Hypothalamus (tissue), 51 donors: ENCODE data around the gene HDAC4.
A peak's percentile ranks its signal among the peaks of the same experiment; 100 is the strongest.

ENCODE experiments used
- DNase-seq, 51 donors: peaks; one replicate each; lab custom pipeline; 2025; lab: John Stamatoyannopoulos, UW

Gene HDAC4

GRCh38 chr2:239331560-239331959, 69.3 kb downstream of the HDAC4 start:
- no peak for DNase-seq

- no peak for DNase-seq
Measured at GRCh38 chr2:239330836-239331235, 70.0 kb downstream of the HDAC4 start.

GRCh38 chr2:239329972-239330572, 70.7 kb downstream of the HDAC4 start:
- no peak for DNase-seq

- DNase-seq: no peak
Measured at GRCh38 chr2:239329284-239329971, 71.4 kb downstream of the HDAC4 start.

GRCh38 chr2:239328351-239329191, 72.2 kb downstream of the HDAC4 start:
- DNase-seq: peak in 11 of 51 donors; percentile 27 to 81 (median 56)

GRCh38 chr2:239327536-239328350, 73.1 kb downstream of the HDAC4 start:
- no peak for DNase-seq

GRCh38 chr2:239326831-239327535, 73.8 kb downstream of the HDAC4 start:
- DNase-seq: no peak

- DNase-seq: no peak
Measured at GRCh38 chr2:239324456-239324855, 76.4 kb downstream of the HDAC4 start.

- DNase-seq: no peak
Measured at GRCh38 chr2:239323447-239323846, 77.4 kb downstream of the HDAC4 start.

GRCh38 chr2:239322416-239323086, 78.3 kb downstream of the HDAC4 start:
- no peak for DNase-seq

GRCh38 chr2:239321596-239322415, 79.0 kb downstream of the HDAC4 start:
- DNase-seq: no peak

- peak in 2 of 51 donors; percentile 30 to 43 for DNase-seq
Measured at GRCh38 chr2:239318790-239319661, 81.8 kb downstream of the HDAC4 start.

- DNase-seq: peak in 3 of 51 donors; percentile 23 to 61 (median 51)
Measured at GRCh38 chr2:239318151-239318611, 82.6 kb downstream of the HDAC4 start.

- peak in 18 of 51 donors; percentile 30 to 75 (median 51) for DNase-seq
Measured at GRCh38 chr2:239316562-239317465, 84.0 kb downstream of the HDAC4 start.

GRCh38 chr2:239315308-239315707, 85.5 kb downstream of the HDAC4 start:
- DNase-seq: no peak

- no peak for DNase-seq
Measured at GRCh38 chr2:239313776-239314175, 87.0 kb downstream of the HDAC4 start.
